ENCODE measurements around the gene SASH1. TPM values are rescaled to one million over a fixed set of nuclear protein-coding genes. Genes with fewer than 3 reads are reported as not detected.

SASH1 gene
- polyA plus RNA-seq, 1 donor from 2014 or later = 7.0 TPM

- H4K20me1 ChIP-seq (ENCODE audit: insufficient read depth) = no peaks in the 10 kb centered on the region
- no peaks in the 10 kb centered on the region for H3K79me2 ChIP-seq (replicated peaks; ENCODE audit: insufficient read depth, low read length)
Observed at GRCh38 chr6:148329596-148330381, 12.8 kb upstream of the SASH1 start.

GRCh38 chr6:148332088-148332487, 10.6 kb upstream of the SASH1 start:
- no peaks in the 10 kb centered on the region for H3K9me3 ChIP-seq (ENCODE audit: low read length)
- H3K9me2 ChIP-seq (ENCODE audit: insufficient read depth, low read length) = no peaks in the 10 kb centered on the region
- no peaks in the 10 kb centered on the region for H3K27me3 ChIP-seq (ENCODE audit: insufficient read depth, low read depth, low read length)
- no peak overlapping the region for H2AFZ ChIP-seq (ENCODE audit: low read depth, low read length)
- no peaks in the 10 kb centered on the region for H4K20me1 ChIP-seq (ENCODE audit: insufficient read depth)
- no peaks in the 10 kb centered on the region for H3K79me2 ChIP-seq (replicated peaks; ENCODE audit: insufficient read depth, low read length)
- H3K9ac ChIP-seq (ENCODE audit: low read length) = no peak overlapping the region
- no peak overlapping the region for H3K4me3 ChIP-seq (ENCODE audit: low read length)
- H3K36me3 ChIP-seq (ENCODE audit: insufficient read depth, low read length) = no peaks in the 10 kb centered on the region
- no peaks in the 10 kb centered on the region for H3F3A ChIP-seq (ENCODE audit: insufficient read depth, low read length, poor library complexity, severe bottlenecking)
- no peak overlapping the region for H3K4me2 ChIP-seq (ENCODE audit: low read length)
- H3K27ac ChIP-seq (ENCODE audit: low read length) = no peak overlapping the region
- no peak for TF ChIP-seq TAF1 (IDR thresholded peaks at IDR 0.05; ENCODE audit: low read depth)
- TF ChIP-seq RAD21 (conservative IDR thresholded peaks at IDR 0.05) = no peak
- TF ChIP-seq EP300 (conservative IDR thresholded peaks at IDR 0.05; ENCODE audit: poor library complexity, severe bottlenecking) = no peak
- TF ChIP-seq REST (IDR thresholded peaks at IDR 0.05; ENCODE audit: borderline replicate concordance) = no peak
- TF ChIP-seq EZH2 (IDR thresholded peaks at IDR 0.05; ENCODE audit: borderline replicate concordance, insufficient read depth, low read length, poor library complexity, severe bottlenecking) = no peak
- TF ChIP-seq POLR2AphosphoS5 (IDR thresholded peaks at IDR 0.05) = no peak
- TF ChIP-seq SMC3 (conservative IDR thresholded peaks at IDR 0.05; ENCODE audit: poor library complexity) = no peak
- no peak for TF ChIP-seq MXI1 (conservative IDR thresholded peaks at IDR 0.05; ENCODE audit: poor library complexity, severe bottlenecking)

More at GRCh38 chr6:148329596-148330381, 12.8 kb upstream of the SASH1 start:
- H3F3A ChIP-seq (ENCODE audit: insufficient read depth, low read length, poor library complexity, severe bottlenecking) = no peaks in the 10 kb centered on the region
- H3K4me2 ChIP-seq (ENCODE audit: low read length) = no peak overlapping the region
- no peaks in the 10 kb centered on the region for H3K36me3 ChIP-seq (ENCODE audit: insufficient read depth, low read length)
- no peak overlapping the region for H3K4me3 ChIP-seq (ENCODE audit: low read length)
- TF ChIP-seq REST (IDR thresholded peaks at IDR 0.05; ENCODE audit: borderline replicate concordance) = no peak
- TF ChIP-seq EZH2 (IDR thresholded peaks at IDR 0.05; ENCODE audit: borderline replicate concordance, insufficient read depth, low read length, poor library complexity, severe bottlenecking) = no peak
- no peak for TF ChIP-seq CTCF (IDR thresholded peaks at IDR 0.05; ENCODE audit: poor library complexity, severe bottlenecking)
- TF ChIP-seq MXI1 (conservative IDR thresholded peaks at IDR 0.05; ENCODE audit: poor library complexity, severe bottlenecking) = no peak
- no peak for TF ChIP-seq POLR2AphosphoS5 (IDR thresholded peaks at IDR 0.05)
- no peak for TF ChIP-seq EP300 (conservative IDR thresholded peaks at IDR 0.05; ENCODE audit: poor library complexity, severe bottlenecking)
- TF ChIP-seq SMC3 (conservative IDR thresholded peaks at IDR 0.05; ENCODE audit: poor library complexity) = no peak
- H3K27ac ChIP-seq (ENCODE audit: low read length) = no peak overlapping the region
- H3K9ac ChIP-seq (ENCODE audit: low read length) = no peak overlapping the region
- no peaks in the 10 kb centered on the region for H3K9me2 ChIP-seq (ENCODE audit: insufficient read depth, low read length)
- no peak overlapping the region for H2AFZ ChIP-seq (ENCODE audit: low read depth, low read length)
- H3K27me3 ChIP-seq (ENCODE audit: insufficient read depth, low read depth, low read length) = no peaks in the 10 kb centered on the region
- no peaks in the 10 kb centered on the region for H3K9me3 ChIP-seq (ENCODE audit: low read length)

Data from neural cell (in vitro differentiated cells).